T-helper 1 cell treated with Interleukin-12 subunit alpha and Interleukin-12 subunit beta and Interleukin-4 antibody, amounts not matched to agents 30 μg/mL and 1 μg/mL, for 36 hours (primary cell): ENCODE measurements around the gene GNAI2.

Experiments
- H3K27ac Mint-ChIP-seq: one replicate; pipeline ENCODE4 v1.8.0; 2021; ENCODE audit warnings: mild to moderate bottlenecking, mixed read lengths
- H3K27me3 Mint-ChIP-seq: one replicate; pipeline ENCODE4 v1.8.0; 2021; ENCODE audit warnings: low read depth, mixed read lengths
- H3K36me3 Mint-ChIP-seq: one replicate; pipeline ENCODE4 v1.8.0; 2021; ENCODE audit warnings: low read depth, mixed read lengths
- H3K4me1 Mint-ChIP-seq: one replicate; pipeline ENCODE4 v1.8.0; 2021; ENCODE audit warnings: low read depth, mixed read lengths
- H3K4me3 Mint-ChIP-seq: one replicate; pipeline ENCODE4 v1.8.0; 2021; ENCODE audit warnings: mild to moderate bottlenecking, moderate library complexity, mixed read lengths
- H3K9me3 Mint-ChIP-seq: one replicate; pipeline ENCODE4 v1.8.0; 2021; ENCODE audit warnings: mixed read lengths

GNAI2 gene

DNA sequence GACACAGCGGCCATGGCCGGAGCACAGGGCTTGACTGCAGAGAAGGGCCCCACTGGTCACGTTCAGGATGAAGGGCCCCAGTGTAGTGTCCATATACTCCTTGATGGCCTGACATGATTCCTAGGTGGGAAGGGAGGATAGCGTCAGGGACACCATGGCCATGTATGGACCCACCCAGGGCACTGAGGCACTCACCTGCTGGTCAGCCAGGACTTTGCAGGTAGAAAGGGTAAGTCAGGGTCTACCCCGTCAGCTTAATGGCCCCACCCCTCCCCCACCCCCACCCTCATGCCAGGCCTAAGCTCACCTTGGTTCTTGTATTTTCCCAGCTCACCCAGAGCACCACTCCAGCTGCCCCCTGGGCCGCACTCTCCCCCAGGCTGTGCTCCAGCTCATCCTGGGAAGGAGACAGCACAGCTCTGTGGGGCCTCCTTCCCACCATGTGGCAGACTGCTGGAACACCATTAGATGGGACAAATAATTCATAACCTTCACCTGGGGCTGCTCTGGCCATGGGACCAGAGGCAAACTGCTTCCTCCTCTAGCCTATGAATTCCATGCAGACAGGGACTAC lies 64.8 kb downstream of the GNAI2 start:
- peaks cover 24% of the 10 kb centered on the region for H3K4me1 Mint-ChIP-seq
- H3K27me3 Mint-ChIP-seq, result no peaks in the 10 kb centered on the region
- H3K36me3 Mint-ChIP-seq, result peaks cover 3% of the 10 kb centered on the region
- H3K4me3 Mint-ChIP-seq, result peak overlapping the region; percentile 96
- H3K9me3 Mint-ChIP-seq, result no peaks in the 10 kb centered on the region
- peak overlapping the region; percentile 95 for H3K27ac Mint-ChIP-seq

DNA sequence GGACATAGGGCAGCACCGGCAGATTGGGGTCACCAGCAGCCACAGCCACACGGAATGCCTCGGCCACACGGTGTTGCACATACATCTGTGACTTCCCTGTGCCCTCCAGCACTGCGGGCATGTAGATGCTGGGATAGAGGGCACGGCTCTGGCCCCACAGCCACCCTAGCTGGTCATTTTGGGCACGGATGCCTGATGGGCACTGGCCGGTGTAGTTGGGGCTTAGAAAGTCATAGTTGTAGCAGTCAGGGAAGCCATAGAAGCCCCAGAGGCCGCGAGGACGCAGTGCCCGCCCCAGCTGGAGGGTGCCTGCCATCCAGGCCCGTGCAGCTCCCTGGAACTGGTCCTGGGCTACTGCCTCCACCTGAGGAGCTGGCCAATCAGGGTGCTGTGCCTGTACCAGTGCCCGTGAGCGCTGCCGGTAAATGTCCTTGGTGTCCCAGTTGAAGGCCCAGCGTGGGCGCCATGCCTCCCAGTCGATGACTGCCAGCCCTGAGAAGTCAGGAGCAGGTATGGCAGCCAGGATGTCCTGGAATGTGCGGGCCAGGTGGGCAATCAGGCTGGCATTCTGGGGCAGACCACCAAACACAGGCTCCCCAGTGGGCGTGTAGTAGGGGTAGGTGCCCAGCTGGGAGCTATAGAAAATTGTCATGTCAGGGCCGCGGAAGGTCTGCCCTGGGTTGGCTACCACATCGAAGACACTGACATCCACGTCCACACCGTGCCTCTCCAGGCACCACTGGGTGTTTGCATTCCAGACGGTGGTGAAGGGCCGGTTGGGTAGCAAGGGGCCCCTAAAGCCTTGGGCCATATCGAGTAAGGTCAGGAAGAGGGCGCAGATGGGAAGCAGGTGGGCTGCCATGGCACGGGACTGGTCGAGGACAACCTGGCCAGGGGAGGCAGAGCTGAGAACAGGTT lies 66.3 kb downstream of the GNAI2 start:
- Mint-ChIP-seq H3K27me3 (no peaks in the 10 kb centered on the region), H3K9me3 (no peaks in the 10 kb centered on the region), H3K4me3 (no peak overlapping the region), H3K27ac (no peak overlapping the region), H3K36me3 (peaks cover 3% of the 10 kb centered on the region), H3K4me1 (peaks cover 18% of the 10 kb centered on the region)

DNA sequence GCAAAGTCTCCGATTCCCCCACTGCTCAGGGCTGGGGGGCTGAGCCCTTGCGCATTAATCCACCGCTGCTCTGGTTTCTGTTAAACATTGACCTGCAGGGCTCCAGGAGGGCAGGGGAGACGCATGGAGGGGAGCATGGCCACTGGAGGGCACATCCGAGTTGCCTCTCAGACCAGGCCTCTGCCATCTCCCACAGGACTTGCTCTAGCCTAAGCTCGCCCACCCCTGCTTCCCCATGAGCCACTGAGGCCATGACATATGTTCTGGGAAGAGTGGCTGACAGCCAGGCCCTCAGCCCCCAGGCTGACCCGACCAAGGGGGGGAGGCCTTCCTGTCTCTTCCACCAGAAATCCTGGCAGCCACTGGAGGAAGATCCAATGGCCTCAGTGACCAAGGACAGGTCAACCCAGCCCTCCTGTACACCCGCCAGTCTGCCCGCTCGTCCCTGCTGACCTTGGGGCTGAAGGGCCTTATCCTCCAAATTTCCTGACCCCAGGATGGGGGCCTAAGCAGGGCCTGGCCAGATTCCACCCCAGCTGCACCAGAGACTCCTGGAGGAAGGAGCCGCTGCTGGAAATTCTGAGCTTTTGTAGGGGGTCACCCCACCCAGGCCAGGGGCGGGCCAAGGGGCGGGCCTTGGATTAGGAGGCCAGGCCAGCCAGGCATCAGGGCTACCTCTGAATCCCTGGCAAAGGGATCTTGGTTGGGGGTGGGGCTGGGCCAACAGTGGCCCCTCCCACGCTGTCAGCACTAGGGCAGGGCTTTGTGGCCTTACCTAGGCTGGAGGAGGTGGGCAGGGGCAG lies 67.2 kb downstream of the GNAI2 start, which contains the start of gene HYAL1:
TSS of gene HYAL1 (minus strand) at position 562 of the 803 bp plus-strand sequence. CDS start 618 bp downstream, outside the sequence.
- Mint-ChIP-seq H3K9me3 (no peaks in the 10 kb centered on the region), H3K4me1 (peaks cover 10% of the 10 kb centered on the region), H3K4me3 (no peak within 1 kb of the TSS), H3K27me3 (no peaks in the 10 kb centered on the region), H3K27ac (no peak within 1 kb of the TSS), H3K36me3 (peaks cover under 1% of the 10 kb centered on the region)

DNA sequence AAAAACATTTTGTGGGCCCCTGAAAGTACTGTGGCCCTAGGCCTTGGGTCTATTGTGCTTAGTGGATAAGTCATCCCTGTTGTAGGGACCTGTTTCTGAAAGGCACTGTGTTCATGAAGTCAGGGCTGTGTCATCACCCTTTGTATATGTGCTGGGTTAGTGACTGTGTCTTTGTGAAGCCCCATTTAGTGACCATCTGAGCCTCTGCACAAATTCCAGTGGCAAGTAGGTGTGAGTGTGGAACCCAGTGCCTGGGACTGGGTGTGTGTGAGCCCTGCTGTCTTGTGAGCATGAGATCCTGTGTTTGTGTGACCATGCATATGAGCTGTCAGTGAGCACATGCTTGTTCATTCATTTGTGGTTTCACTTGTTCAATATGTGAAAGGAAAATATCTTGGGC lies 68.6 kb downstream of the GNAI2 start:
- Mint-ChIP-seq H3K4me1 (peaks cover 9% of the 10 kb centered on the region), H3K27me3 (no peaks in the 10 kb centered on the region), H3K36me3 (no peaks in the 10 kb centered on the region), H3K27ac (no peak overlapping the region), H3K9me3 (no peaks in the 10 kb centered on the region), H3K4me3 (no peak overlapping the region)
